OCI-LY3 (cell line): ENCODE results near the gene DAO.

Source experiments
- H2AFZ ChIP-seq: fragments of 200-600, 300-600 bp; shearing (Covaris generic); 2 replicates; pipeline ENCODE4 v1.6.0; 2014; ENCODE audit warnings: antibody characterized with exemption, low read depth, low read length
- H3K27ac ChIP-seq: fragments of 200-600, 300-600 bp; sonication (generic); 2 replicates; pipeline ENCODE4 v1.5.1; 2014; ENCODE audit warnings: mild to moderate bottlenecking, low read length, moderate library complexity, mixed read lengths
- H3K27me3 ChIP-seq: fragments of 200-600, 300-600 bp; sonication (generic); 2 replicates; pipeline ENCODE4 v1.6.1; 2014; ENCODE audit warnings: low read depth, low read length, mixed read lengths
- H3K36me3 ChIP-seq: fragments of 200-600, 300-600 bp; sonication (generic); replicated peaks from 2 replicates; pipeline ENCODE3; 2014; ENCODE audit warnings: low read depth, low read length, mixed read lengths
- H3K4me1 ChIP-seq: fragments of 300-600, 200-600 bp; sonication (generic); 2 replicates; pipeline ENCODE4 v1.6.1; 2014; ENCODE audit warnings: low read length, mixed read lengths
- H3K4me2 ChIP-seq: fragments of 200-600, 300-600 bp; sonication (generic); 2 replicates; pipeline ENCODE4 v1.6.1; 2014; ENCODE audit warnings: low read length, mixed read lengths
- H3K4me3 ChIP-seq: fragments of 300-600, 200-600 bp; sonication (generic); 2 replicates; pipeline ENCODE4 v1.5.1; 2014; ENCODE audit warnings: antibody characterized with exemption, mild to moderate bottlenecking, low read length, moderate library complexity
- H3K79me2 ChIP-seq: fragments of 300-600, 200-600 bp; shearing (Covaris generic); 2 replicates; pipeline ENCODE4 v1.6.1; 2014; ENCODE audit warnings: mild to moderate bottlenecking, low read length, mixed read lengths
- H3K9ac ChIP-seq: fragments of 300-600, 200-600 bp; shearing (Covaris generic); 2 replicates; pipeline ENCODE4 v1.6.0; 2014; ENCODE audit warnings: mild to moderate bottlenecking, low read length, moderate library complexity
- H3K9me3 ChIP-seq: fragments of 200-600, 300-600 bp; shearing (Covaris generic); 2 replicates; pipeline ENCODE4 v1.6.1; 2014; ENCODE audit warnings: low read length, mixed read lengths; ENCODE audit not compliant: insufficient read depth
- H4K20me1 ChIP-seq: fragments of 200-600, 300-600 bp; sonication (generic); 2 replicates; pipeline ENCODE4 v1.6.1; 2016; ENCODE audit warnings: low read length, mixed read lengths; ENCODE audit not compliant: insufficient read depth
- CTCF ChIP-seq: fragments of 200-600, 300-600 bp; sonication (generic); IDR thresholded peaks from 2 replicates; pipeline ENCODE4 v1.5.1; 2014; ENCODE audit warnings: antibody characterized with exemption, low read length, low read depth
- EZH2phosphoT487 ChIP-seq: fragments of 200-600 bp; shearing (Covaris generic); IDR thresholded peaks from 2 replicates; pipeline ENCODE4 v1.6.1; 2018; ENCODE audit warnings: antibody characterized with exemption, mixed run types, low read depth

The DAO gene

GRCh38 chr12:108921946-108922345 lies 42.1 kb downstream of the DAO start:
- peaks cover 16% of the 10 kb centered on the region; the same call in 1 of the 2 replicates for H3K9me3 ChIP-seq

GRCh38 chr12:108922918-108923317 lies 43.0 kb downstream of the DAO start:
- Histone ChIP-seq H3K27ac (no peak overlapping the region), H3K36me3 (no peaks in the 10 kb centered on the region), H2AFZ (no peak overlapping the region)

More at GRCh38 chr12:108921946-108922345, 42.1 kb downstream of the DAO start:
- H3K79me2 ChIP-seq, result no peaks in the 10 kb centered on the region
- no peak overlapping the region for H3K4me3 ChIP-seq
- H3K36me3 ChIP-seq, result no peaks in the 10 kb centered on the region
- no peak for TF ChIP-seq CTCF
- no peak overlapping the region for H3K4me2 ChIP-seq
- H3K27me3 ChIP-seq, result peaks cover 76% of the 10 kb centered on the region
- no peak overlapping the region for H2AFZ ChIP-seq
- H3K4me1 ChIP-seq, result no peaks in the 10 kb centered on the region
- no peaks in the 10 kb centered on the region; the same call in 1 of the 2 replicates for H4K20me1 ChIP-seq
- no peak overlapping the region for H3K27ac ChIP-seq
- H3K9ac ChIP-seq, result no peak overlapping the region

GRCh38 chr12:108928695-108929094 lies 48.8 kb downstream of the DAO start:
- Histone ChIP-seq H3K27me3 (peaks cover 90% of the 10 kb centered on the region), H3K36me3 (no peaks in the 10 kb centered on the region), H3K79me2 (no peaks in the 10 kb centered on the region), H3K9me3 (peaks cover 5% of the 10 kb centered on the region; the same call in 1 of the 2 replicates), H3K4me3 (no peak overlapping the region), H4K20me1 (no peaks in the 10 kb centered on the region; the same call in 1 of the 2 replicates), H3K4me1 (peaks cover 15% of the 10 kb centered on the region), H3K27ac (no peak overlapping the region), H3K4me2 (no peak overlapping the region), H3K9ac (no peak overlapping the region), H2AFZ (no peak overlapping the region)
- TF ChIP-seq EZH2phosphoT487 (no peak), CTCF (no peak)

More at GRCh38 chr12:108922918-108923317, 43.0 kb downstream of the DAO start:
- H3K79me2 ChIP-seq, result no peaks in the 10 kb centered on the region
- H3K4me3 ChIP-seq, result no peak overlapping the region
- H3K4me1 ChIP-seq, result no peaks in the 10 kb centered on the region
- H3K4me2 ChIP-seq, result no peak overlapping the region
- H4K20me1 ChIP-seq, result no peaks in the 10 kb centered on the region; the same call in 1 of the 2 replicates
- H3K27me3 ChIP-seq, result peaks cover 83% of the 10 kb centered on the region
- TF ChIP-seq EZH2phosphoT487 (no peak), CTCF (no peak)
- peaks cover 16% of the 10 kb centered on the region; the same call in 1 of the 2 replicates for H3K9me3 ChIP-seq
- H3K9ac ChIP-seq, result no peak overlapping the region

GRCh38 chr12:108930155-108930554 lies 50.3 kb downstream of the DAO start:
- Histone ChIP-seq H2AFZ (no peak overlapping the region), H3K4me3 (peak overlapping the region; percentile 16; the same call in 1 of the 2 replicates), H3K27me3 (peaks cover 88% of the 10 kb centered on the region), H3K9me3 (peaks cover 5% of the 10 kb centered on the region; the same call in 1 of the 2 replicates), H3K9ac (no peak overlapping the region), H4K20me1 (peaks cover 4% of the 10 kb centered on the region; the same call in 1 of the 2 replicates), H3K4me2 (peak overlapping the region; percentile 66), H3K36me3 (no peaks in the 10 kb centered on the region), H3K4me1 (peaks cover 30% of the 10 kb centered on the region), H3K27ac (no peak overlapping the region), H3K79me2 (no peaks in the 10 kb centered on the region)
- no peak for TF ChIP-seq CTCF
- no peak for TF ChIP-seq EZH2phosphoT487
